Naive B cell (primary cell): ENCODE results near the gene SNTG2. TPM values are rescaled to one million over a fixed set of nuclear protein-coding genes. Genes with fewer than 3 reads are reported as not detected.

Source experiments
- ATAC-seq, 2 donors: fragments of 150-1000 bp; cut with Tn5 transposase; 2 replicates each; pipeline ENCODE4 v1.10.0; 2021; ENCODE audit warnings: low read depth in 2 of 2, mild to moderate bottlenecking in 2 of 2, moderate library complexity in 2 of 2
- DNase-seq: peaks from one replicate; pipeline ENCODE4 v3.0.0; 2022
- H3K27ac Mint-ChIP-seq, 6 donors: one replicate each; pipeline ENCODE4 v1.8.0; 2020 to 2022; ENCODE audit warnings: mild to moderate bottlenecking in 6 of 6, mixed read lengths in 6 of 6, moderate library complexity in 5 of 6, inconsistent platforms in 2 of 6
- H3K27me3 Mint-ChIP-seq, 3 donors: one replicate each; pipeline ENCODE4 v1.8.0; 2021 to 2022; ENCODE audit warnings: mixed read lengths in 3 of 3, mild to moderate bottlenecking in 1 of 3
- H3K36me3 Mint-ChIP-seq, 2 donors: one replicate each; pipeline ENCODE4 v1.8.0; 2020 to 2022; ENCODE audit warnings: mixed read lengths in 2 of 2, inconsistent platforms in 1 of 2, mild to moderate bottlenecking in 1 of 2
- H3K4me1 Mint-ChIP-seq, 3 donors: one replicate each; pipeline ENCODE4 v1.8.0; 2020 to 2022; ENCODE audit warnings: mixed read lengths in 3 of 3, inconsistent platforms in 1 of 3, mild to moderate bottlenecking in 1 of 3, moderate library complexity in 1 of 3
- H3K4me3 Mint-ChIP-seq, 8 donors: one replicate each; pipeline ENCODE4 v1.8.0; 2020 to 2022; ENCODE audit warnings: mild to moderate bottlenecking in 8 of 8, mixed read lengths in 8 of 8, moderate library complexity in 8 of 8, inconsistent platforms in 2 of 8
- H3K9me3 Mint-ChIP-seq, 7 donors: one replicate each; pipeline ENCODE4 v1.8.0; 2020 to 2022; ENCODE audit warnings: mixed read lengths in 7 of 7, mild to moderate bottlenecking in 5 of 7, inconsistent platforms in 2 of 7, moderate library complexity in 1 of 7
- polyA plus RNA-seq, 6 donors: library from polyadenylated mRNA; unstranded; fragments of 300-500 nt; fragmentation: Illumina TruSeq; gene quantifications; one replicate each; pipeline ENCODE4 v1.2.3, GENCODE V29; 2021; ENCODE audit warnings: low read depth in 6 of 6

SNTG2 gene
- polyA plus RNA-seq, 6 donors from 2014 or later = 1.8 to 9.2 (median 4.1) TPM

GRCh38 chr2:1360557-1361250 lies 410.1 kb downstream of the SNTG2 start:
- Mint-ChIP-seq H3K36me3 (no peaks in the 10 kb centered on the region), H3K9me3 (no peaks in the 10 kb centered on the region), H3K27ac (peak overlapping the region in 1 of 6 donors; percentile 17), H3K4me3 (no peak overlapping the region), H3K27me3 (peaks cover 0 to 25% (median 5%) of the 10 kb centered on the region in 3 donors), H3K4me1 (peaks cover 0 to 13% (median 3%) of the 10 kb centered on the region in 3 donors)
- DNase-seq = no peak
- ATAC-seq = no peak

DNA sequence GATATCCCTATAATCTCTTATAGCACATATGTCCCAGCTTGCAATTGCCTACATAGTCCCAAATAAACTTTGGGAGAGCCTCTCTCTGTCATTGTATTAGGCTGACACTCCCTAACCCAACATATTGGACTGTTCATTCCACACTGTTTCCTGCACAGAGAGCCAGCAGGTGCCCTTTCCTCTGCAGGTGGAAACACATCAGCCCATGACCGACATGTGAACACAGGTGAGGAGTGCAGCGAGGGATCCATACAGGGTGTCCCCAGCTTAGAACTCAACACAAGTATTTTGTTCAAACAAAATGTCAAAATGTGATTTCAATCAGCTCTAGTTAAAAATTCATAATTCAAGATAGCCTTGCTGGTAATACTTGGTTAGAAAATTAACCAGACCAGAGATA lies 412.7 kb downstream of the SNTG2 start:
- Mint-ChIP-seq H3K4me1 (peaks cover 9 to 34% (median 9%) of the 10 kb centered on the region in 3 donors), H3K27me3 (peaks cover 0 to 22% (median 5%) of the 10 kb centered on the region in 3 donors), H3K27ac (no peak overlapping the region), H3K9me3 (no peaks in the 10 kb centered on the region), H3K36me3 (no peaks in the 10 kb centered on the region), H3K4me3 (no peak overlapping the region)
- DNase-seq (no peak), ATAC-seq (no peak)

DNA sequence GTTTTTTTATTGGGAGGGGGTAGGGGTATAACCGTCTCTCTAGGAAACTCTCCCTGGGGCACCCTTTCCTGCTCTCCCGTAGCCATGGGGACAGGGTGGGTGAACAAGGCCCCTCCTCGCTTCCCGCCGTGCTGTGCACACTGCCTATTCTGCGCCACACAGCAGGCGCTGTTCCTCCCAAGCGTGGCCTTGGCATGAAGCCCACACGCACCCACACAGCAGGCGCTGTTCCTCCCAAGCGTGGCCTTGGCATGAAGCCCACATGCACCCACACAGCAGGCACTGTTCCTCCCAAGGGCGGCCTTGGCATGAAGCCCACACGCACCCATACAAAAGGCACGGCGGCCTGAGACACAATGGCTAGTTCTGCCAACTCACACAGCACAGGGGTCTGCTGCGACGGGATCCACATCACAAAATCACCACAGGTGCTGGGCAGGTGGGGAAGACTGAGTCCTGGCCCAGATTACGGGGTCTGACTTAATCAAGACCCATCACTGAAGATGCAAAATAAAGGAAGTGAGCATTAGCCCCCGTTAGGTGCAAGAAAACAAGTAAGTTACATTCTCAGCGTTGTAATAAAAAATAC lies 416.0 kb downstream of the SNTG2 start:
- peak; percentile 69 to 92 for ATAC-seq
- Mint-ChIP-seq H3K27me3 (peaks cover 0 to 16% (median 5%) of the 10 kb centered on the region in 3 donors), H3K4me3 (peak overlapping the region; percentile 46 to 86 (median 80)), H3K4me1 (peaks cover 9 to 39% (median 9%) of the 10 kb centered on the region in 3 donors), H3K9me3 (no peaks in the 10 kb centered on the region), H3K27ac (peak overlapping the region; percentile 39 to 92 (median 88)), H3K36me3 (no peaks in the 10 kb centered on the region)
- DNase-seq = peak; percentile 56

DNA sequence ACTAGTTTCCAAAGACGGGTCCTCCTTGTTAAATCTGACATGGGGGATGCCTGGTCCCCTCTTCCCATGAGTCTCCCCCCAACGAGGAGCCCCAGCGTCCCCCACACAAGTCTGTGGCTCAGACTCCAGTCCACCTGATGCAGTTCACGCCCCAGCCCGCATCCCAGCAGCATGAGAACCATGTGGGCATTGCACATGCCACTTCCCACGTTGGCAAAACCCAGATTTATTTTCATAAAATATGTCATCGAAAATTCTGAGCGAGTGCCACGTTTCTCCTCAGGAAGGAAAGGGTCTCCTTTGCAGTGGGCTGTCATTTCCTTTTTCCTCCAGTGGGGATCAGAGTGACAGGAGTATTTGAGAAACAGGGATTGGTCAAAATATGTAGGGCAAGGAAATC lies 417.0 kb downstream of the SNTG2 start:
- no peak for ATAC-seq
- H3K27me3 Mint-ChIP-seq = peaks cover 0 to 22% (median 5%) of the 10 kb centered on the region in 3 donors
- peak overlapping the region in 1 of 8 donors; percentile 51 for H3K4me3 Mint-ChIP-seq
- H3K9me3 Mint-ChIP-seq = no peaks in the 10 kb centered on the region
- no peaks in the 10 kb centered on the region for H3K36me3 Mint-ChIP-seq
- no peak for DNase-seq
- H3K4me1 Mint-ChIP-seq = peaks cover 13 to 49% (median 15%) of the 10 kb centered on the region in 3 donors
- no peak overlapping the region for H3K27ac Mint-ChIP-seq

DNA sequence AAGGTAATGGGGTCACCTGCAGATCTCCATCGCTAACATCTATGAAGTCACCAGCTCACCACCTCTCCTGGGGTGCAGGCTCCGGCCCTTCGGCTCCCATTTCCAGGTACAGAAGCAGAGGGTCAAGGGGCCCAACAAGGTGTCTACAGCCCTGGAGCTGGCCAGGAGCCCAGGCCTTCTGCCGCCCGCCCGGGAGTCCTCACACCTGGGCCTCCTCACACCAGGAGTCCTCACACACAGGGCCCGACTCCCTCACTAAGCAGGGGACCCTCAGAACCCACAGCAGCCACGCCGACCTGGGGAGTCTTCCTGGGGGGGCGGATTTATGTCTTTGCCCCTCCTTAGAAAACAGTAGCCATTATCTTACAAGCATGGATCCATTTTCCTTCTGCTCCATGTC lies 419.3 kb downstream of the SNTG2 start:
- Mint-ChIP-seq H3K4me3 (no peak overlapping the region), H3K9me3 (no peaks in the 10 kb centered on the region), H3K36me3 (no peaks in the 10 kb centered on the region), H3K4me1 (peaks cover 13 to 45% (median 15%) of the 10 kb centered on the region in 3 donors), H3K27ac (no peak overlapping the region), H3K27me3 (peaks cover 0 to 18% (median 0%) of the 10 kb centered on the region in 3 donors)
- ATAC-seq (no peak), DNase-seq (no peak)

- no peak for DNase-seq
- peaks cover 12 to 44% (median 15%) of the 10 kb centered on the region in 3 donors for H3K4me1 Mint-ChIP-seq
- no peaks in the 10 kb centered on the region for H3K9me3 Mint-ChIP-seq
- no peaks in the 10 kb centered on the region for H3K36me3 Mint-ChIP-seq
- peaks cover 0 to 15% (median under 1%) of the 10 kb centered on the region in 3 donors for H3K27me3 Mint-ChIP-seq
- H3K4me3 Mint-ChIP-seq = peak overlapping the region in 2 of 8 donors; percentile 42 to 51
- H3K27ac Mint-ChIP-seq = peak overlapping the region in 1 of 6 donors; percentile 72
- ATAC-seq = no peak
Observed at GRCh38 chr2:1370461-1370860, 419.8 kb downstream of the SNTG2 start.

GRCh38 chr2:1371082-1371481 lies 420.4 kb downstream of the SNTG2 start:
- Mint-ChIP-seq H3K4me1 (peaks cover 6 to 44% (median 20%) of the 10 kb centered on the region in 3 donors), H3K27ac (no peak overlapping the region), H3K36me3 (no peaks in the 10 kb centered on the region), H3K27me3 (peaks cover 0 to 12% (median 5%) of the 10 kb centered on the region in 3 donors), H3K4me3 (no peak overlapping the region), H3K9me3 (no peaks in the 10 kb centered on the region)
- DNase-seq = no peak
- ATAC-seq = no peak

DNA sequence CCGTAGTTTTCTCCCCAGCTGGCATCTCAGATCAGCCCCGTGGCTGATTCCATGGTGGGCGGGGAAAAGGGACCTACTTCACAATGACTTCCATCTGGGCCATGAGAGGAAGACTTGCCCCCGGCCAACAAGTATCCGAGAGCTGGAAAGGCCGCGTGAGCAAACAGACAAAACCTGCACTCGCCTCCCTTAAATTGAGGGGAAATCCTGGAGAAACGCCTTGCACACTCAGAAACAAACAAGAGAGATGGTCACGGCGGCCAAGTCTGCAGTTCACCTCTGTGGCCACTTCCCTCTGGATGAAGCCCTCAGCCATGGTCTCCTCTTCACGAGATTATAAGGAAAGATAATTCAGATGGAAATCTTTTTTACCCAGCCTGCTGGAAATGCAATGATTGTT lies 423.2 kb downstream of the SNTG2 start:
- Mint-ChIP-seq H3K9me3 (peaks cover 0 to 1% (median 0%) of the 10 kb centered on the region in 7 donors), H3K27me3 (peaks cover 0 to 16% (median 5%) of the 10 kb centered on the region in 3 donors), H3K36me3 (no peaks in the 10 kb centered on the region), H3K4me3 (no peak overlapping the region), H3K27ac (peak overlapping the region in 1 of 6 donors; percentile 69), H3K4me1 (peaks cover 4 to 37% (median 13%) of the 10 kb centered on the region in 3 donors)
- ATAC-seq (no peak), DNase-seq (no peak)

DNA sequence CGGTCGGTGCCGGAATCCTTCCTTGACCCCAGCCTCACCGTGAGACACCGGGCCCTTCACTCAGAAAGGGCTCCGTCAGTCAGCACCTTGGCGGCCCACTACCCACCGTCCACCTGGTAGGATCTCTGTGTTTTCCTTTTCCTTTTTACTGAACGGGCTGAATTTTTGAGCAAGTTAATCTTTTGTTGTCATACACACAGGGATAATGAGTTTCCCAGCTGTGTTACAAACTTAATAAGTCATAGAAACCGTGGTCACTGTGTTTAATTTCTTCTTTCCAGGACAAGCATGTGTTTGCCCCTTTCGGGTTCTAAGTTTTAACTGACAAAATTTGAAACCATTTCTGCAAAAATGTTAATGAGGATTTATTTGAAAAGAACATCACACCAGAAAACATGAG lies 423.6 kb downstream of the SNTG2 start:
- DNase-seq (no peak), ATAC-seq (no peak)
- Mint-ChIP-seq H3K9me3 (peaks cover 0 to 1% (median 0%) of the 10 kb centered on the region in 7 donors), H3K4me1 (peaks cover 4 to 37% (median 13%) of the 10 kb centered on the region in 3 donors), H3K36me3 (no peaks in the 10 kb centered on the region), H3K27me3 (peaks cover 0 to 16% (median 5%) of the 10 kb centered on the region in 3 donors), H3K4me3 (no peak overlapping the region), H3K27ac (peak overlapping the region in 1 of 6 donors; percentile 69)

GRCh38 chr2:1375794-1376193 lies 425.1 kb downstream of the SNTG2 start:
- peak overlapping the region in 3 of 8 donors; percentile 46 to 50 (median 47) for H3K4me3 Mint-ChIP-seq
- DNase-seq (no peak), ATAC-seq (peak in 1 of 2 donors; percentile 28)
- peaks cover 0 to 13% (median 5%) of the 10 kb centered on the region in 3 donors for H3K27me3 Mint-ChIP-seq
- peaks cover 0 to 1% (median 0%) of the 10 kb centered on the region in 7 donors for H3K9me3 Mint-ChIP-seq
- no peaks in the 10 kb centered on the region for H3K36me3 Mint-ChIP-seq
- peak overlapping the region in 2 of 6 donors; percentile 37 to 88 for H3K27ac Mint-ChIP-seq
- peaks cover 4 to 37% (median 13%) of the 10 kb centered on the region in 3 donors for H3K4me1 Mint-ChIP-seq

- H3K27ac Mint-ChIP-seq = peak overlapping the region in 2 of 6 donors; percentile 10 to 53
- H3K4me1 Mint-ChIP-seq = peaks cover 0 to 24% (median 7%) of the 10 kb centered on the region in 3 donors
- H3K27me3 Mint-ChIP-seq = peaks cover 0 to 9% (median 5%) of the 10 kb centered on the region in 3 donors
- DNase-seq (no peak), ATAC-seq (no peak)
- peaks cover 0 to 1% (median 0%) of the 10 kb centered on the region in 7 donors for H3K9me3 Mint-ChIP-seq
- H3K4me3 Mint-ChIP-seq = peak overlapping the region in 1 of 8 donors; percentile 9
- H3K36me3 Mint-ChIP-seq = no peaks in the 10 kb centered on the region
Observed at GRCh38 chr2:1377473-1377872, 426.8 kb downstream of the SNTG2 start.

GRCh38 chr2:1378456-1379150 lies 428.0 kb downstream of the SNTG2 start:
- Mint-ChIP-seq H3K4me3 (peak overlapping the region in 1 of 8 donors; percentile 6), H3K9me3 (peaks cover 0 to 6% (median 0%) of the 10 kb centered on the region in 7 donors), H3K36me3 (no peaks in the 10 kb centered on the region), H3K27me3 (peaks cover 0 to 13% (median 7%) of the 10 kb centered on the region in 3 donors), H3K27ac (no peak overlapping the region), H3K4me1 (peaks cover 0 to 22% (median 7%) of the 10 kb centered on the region in 3 donors)
- ATAC-seq = no peak
- DNase-seq = no peak

DNA sequence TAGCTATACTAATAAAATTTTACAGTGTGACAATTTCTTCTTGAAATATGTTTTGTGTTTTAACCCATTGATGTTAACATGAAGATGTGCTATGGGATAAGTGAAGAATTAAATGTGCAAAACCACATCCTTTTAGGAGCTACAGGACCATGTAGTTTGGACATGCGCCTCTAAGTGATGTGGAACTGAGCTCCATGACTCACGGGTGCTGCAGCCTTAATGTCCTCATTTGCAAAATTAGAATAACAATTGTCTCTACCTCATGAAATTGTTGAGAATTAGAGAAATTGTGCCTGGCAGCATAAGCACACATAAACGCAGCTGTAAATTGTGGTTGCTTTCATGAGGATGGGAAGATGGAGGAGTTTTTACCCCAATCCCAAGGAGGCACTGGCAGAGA lies 431.0 kb downstream of the SNTG2 start:
- peaks cover 0 to 28% (median 5%) of the 10 kb centered on the region in 3 donors for H3K27me3 Mint-ChIP-seq

More for the DNA sequence above, 431.0 kb downstream of the SNTG2 start:
- Mint-ChIP-seq H3K27ac (no peak overlapping the region), H3K4me3 (no peak overlapping the region), H3K9me3 (peaks cover 0 to 13% (median 3%) of the 10 kb centered on the region in 7 donors), H3K4me1 (peaks cover 0 to 6% (median 0%) of the 10 kb centered on the region in 3 donors), H3K36me3 (no peaks in the 10 kb centered on the region)
- DNase-seq (no peak), ATAC-seq (no peak)
